Measurements from ENCODE around the gene SLX4IP. TPM values are rescaled to one million over a fixed set of nuclear protein-coding genes. Genes with fewer than 3 reads are reported as not detected.

Gene SLX4IP
- total RNA-seq, 1 experiment from 2014 or later: 11.1 TPM

- TF ChIP-seq TCF7L2 (IDR thresholded peaks at IDR 0.05; ENCODE audit: borderline replicate concordance, extremely low read depth, insufficient read depth, insufficient read length): peak; percentile 75
Observed at GRCh38 chr20:10434832-10435812, at the start of gene SLX4IP (continued).

GRCh38 chr20:10385850-10386544 lies 49.1 kb upstream of the SLX4IP start:
- ChIA-PET RAD21 (ENCODE audit: low non-redundant PET in 1 of 2, low total read pairs in 2 of 2, uncharacterized antibody in 2 of 2, unreplicated experiment in 2 of 2) (no interaction called here), POLR2A (interaction anchor here (0.6 kb wide), 1 partner anchor 115 kb away, joined by 3 read pairs; no protein-coding TSS in a partner anchor), CTCF (no interaction called here)
- no peak overlapping the region for H3K9ac ChIP-seq (ENCODE audit: low read length)
- DNase-seq (ENCODE audit: low read depth, low spot score): no peak
- no peaks in the 10 kb centered on the region for H3K9me2 ChIP-seq (ENCODE audit: insufficient read depth)
- TF ChIP-seq CEBPB (IDR thresholded peaks at IDR 0.05; ENCODE audit: low read depth) (no peak), YY1 (IDR thresholded peaks at IDR 0.05; ENCODE audit: extremely low read depth, insufficient replicate concordance, low read depth, low read length) (no peak), ELF1 (IDR thresholded peaks at IDR 0.05; ENCODE audit: borderline replicate concordance, low read depth) (no peak), ATF3 (IDR thresholded peaks at IDR 0.05) (no peak), ZFX (IDR thresholded peaks at IDR 0.05) (no peak), JUND (IDR thresholded peaks at IDR 0.05) (no peak)
- no peaks in the 10 kb centered on the region for H3K27me3 ChIP-seq (ENCODE audit: insufficient read depth, low read length)
- no peak overlapping the region for H3K4me3 ChIP-seq (replicated peaks in 1 of 2; ENCODE audit: low read depth in 1 of 2, low read length in 2 of 2)
- no peak overlapping the region for H3K27ac ChIP-seq (ENCODE audit: low read depth, low read length)
- H3K36me3 ChIP-seq (ENCODE audit: control insufficient read depth in 1 of 2, insufficient read depth in 2 of 2, low read length in 2 of 2): no peaks in the 10 kb centered on the region
- H3K79me2 ChIP-seq (ENCODE audit: insufficient read depth, low read length): no peaks in the 10 kb centered on the region
- H2AFZ ChIP-seq (ENCODE audit: low read depth, low read length, poor library complexity, severe bottlenecking): no peak overlapping the region
- BruUV-seq (replicated peaks): no TSS peak
- no peaks in the 10 kb centered on the region for H3K9me3 ChIP-seq (ENCODE audit: control insufficient read depth in 1 of 2, insufficient read depth in 1 of 2, low read depth in 1 of 2, low read length in 2 of 2)
- no peaks in the 10 kb centered on the region for H3K4me1 ChIP-seq (ENCODE audit: control insufficient read depth in 1 of 2, insufficient read depth in 2 of 2, low read length in 2 of 2)
- no peaks in the 10 kb centered on the region for H4K20me1 ChIP-seq (ENCODE audit: insufficient read depth)
- no peak for ATAC-seq
- no peak overlapping the region for H3K4me2 ChIP-seq (ENCODE audit: low read length)
- intact Hi-C loops (cut with micrococcal nuclease): no loop called here

Measured in HCT116 (cell line).